ENCODE results near the gene IL4R.
"Not testable (repeated sequence)": the region's sequence is repeated elsewhere in the genome, so short reads cannot be mapped to it uniquely, and the experiment has no call there.

IL4R gene

GRCh38 chr16:27407133-27407532 is 93.4 kb downstream of the IL4R start:
- no peak for DNase-seq

DNA sequence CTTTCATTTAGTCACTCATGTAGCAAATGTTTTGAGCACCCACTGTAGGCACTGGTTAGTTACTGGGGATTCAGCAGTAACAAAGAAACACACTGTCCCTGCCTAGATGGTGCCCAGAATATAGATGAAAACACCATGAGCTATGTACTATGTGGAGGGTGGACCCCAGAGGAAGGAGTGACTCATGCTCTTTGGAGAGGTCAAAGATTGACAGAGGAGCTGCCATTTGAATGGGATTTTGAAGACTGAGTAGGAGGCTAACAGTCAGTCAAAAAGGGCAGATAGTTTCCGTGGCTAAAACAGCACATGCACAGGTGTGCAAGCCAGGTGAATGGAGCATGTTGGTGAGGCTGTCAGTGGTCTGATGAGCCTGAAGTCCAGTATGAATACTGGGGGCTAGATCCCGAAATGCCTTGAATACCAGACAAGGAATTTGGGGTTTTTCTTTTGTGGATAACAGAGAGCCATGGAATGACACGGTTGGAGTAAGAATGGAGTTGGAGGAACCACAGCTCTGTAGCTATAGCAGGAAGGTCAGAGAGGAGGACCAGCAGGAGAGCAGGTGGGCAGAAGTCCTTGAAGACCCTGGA is 94.3 kb downstream of the IL4R start:
- DNase-seq, result peak; percentile 68

DNA sequence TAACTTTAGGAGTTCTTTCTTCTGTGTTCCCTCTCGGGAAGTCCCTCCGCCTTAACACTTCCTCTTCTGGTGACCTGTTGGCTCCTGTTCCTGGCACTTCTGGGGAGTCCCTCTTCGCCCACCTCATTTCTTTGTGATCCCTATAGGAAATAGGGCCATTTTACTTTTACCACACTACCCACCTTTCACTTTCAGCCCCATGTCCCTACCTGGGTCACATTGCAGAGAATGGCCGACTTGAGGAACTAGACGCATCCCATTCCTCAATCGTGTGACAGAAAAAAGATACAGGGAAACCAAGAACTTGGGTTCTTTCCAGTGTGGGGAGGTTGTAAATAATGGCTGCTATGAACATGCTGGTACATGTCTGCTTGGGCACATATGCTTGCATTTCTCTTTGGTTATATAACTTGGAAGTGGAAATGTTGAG is 94.8 kb downstream of the IL4R start:
- DNase-seq, result no peak

DNA sequence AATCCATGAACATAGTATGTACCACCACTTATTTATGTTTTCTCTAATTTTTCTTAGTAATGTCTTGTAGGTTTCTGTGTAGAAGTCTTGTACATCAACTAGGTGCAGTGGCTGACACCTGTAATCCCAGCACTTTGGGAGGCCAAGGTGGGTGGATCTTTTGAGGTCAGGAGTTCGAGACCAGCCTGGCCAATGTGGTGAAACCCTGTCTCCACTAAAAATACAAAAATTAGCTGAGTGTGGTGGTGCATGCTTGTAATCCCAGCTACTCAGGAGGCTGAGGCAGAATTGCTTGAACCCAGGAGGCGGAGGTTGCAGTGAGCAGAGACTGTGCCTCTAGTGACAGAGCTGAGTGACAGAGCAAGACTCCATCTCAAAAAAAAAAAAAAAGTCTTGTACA is 96.2 kb downstream of the IL4R start:
- not testable (repeated sequence) for DNase-seq

GRCh38 chr16:27410761-27411160 is 97.0 kb downstream of the IL4R start:
- DNase-seq, result no peak

DNA sequence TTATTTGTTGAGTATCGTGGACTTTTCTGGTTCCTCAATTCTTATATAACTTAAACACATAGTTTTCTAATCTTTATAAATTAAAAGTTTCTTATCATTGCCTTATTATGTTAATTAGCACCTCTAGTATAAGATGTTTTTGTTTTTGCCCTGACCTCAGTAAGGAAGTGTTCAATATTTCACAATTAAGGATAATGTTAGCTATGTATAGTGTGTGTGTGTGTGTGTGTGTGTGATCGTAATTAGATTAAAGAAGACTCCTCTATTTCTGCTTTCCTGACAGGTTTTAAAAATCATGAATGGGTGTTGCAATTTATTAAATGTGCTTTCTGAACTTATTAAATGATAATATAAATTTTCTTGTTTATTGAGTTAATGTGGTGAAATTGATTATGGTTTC is 100.2 kb downstream of the IL4R start:
- DNase-seq, result no peak

All from stimulated activated CD8-positive, alpha-beta memory T cell treated with anti-CD3 and anti-CD28 coated beads, Interleukin-4, amount 100 ng/mL, for 48 hours (primary cell).